ENCODE data around the gene DTX3.
"Not testable (repeated sequence)": the region's sequence is repeated elsewhere in the genome, so short reads cannot be mapped to it uniquely, and the experiment has no call there.

DTX3 gene

GRCh38 chr12:57604454-57604991, at the start of gene DTX3:
DTX3 (plus strand) TSS chr12:57604824; CDS start chr12:57606518, 1,694 bp downstream.
- DNase-seq = peak; percentile 78

GRCh38 chr12:57554897-57555296, 49.7 kb upstream of the DTX3 start:
- DNase-seq = no peak

GRCh38 chr12:57558864-57559263, 45.8 kb upstream of the DTX3 start:
- DNase-seq = no peak

DNA sequence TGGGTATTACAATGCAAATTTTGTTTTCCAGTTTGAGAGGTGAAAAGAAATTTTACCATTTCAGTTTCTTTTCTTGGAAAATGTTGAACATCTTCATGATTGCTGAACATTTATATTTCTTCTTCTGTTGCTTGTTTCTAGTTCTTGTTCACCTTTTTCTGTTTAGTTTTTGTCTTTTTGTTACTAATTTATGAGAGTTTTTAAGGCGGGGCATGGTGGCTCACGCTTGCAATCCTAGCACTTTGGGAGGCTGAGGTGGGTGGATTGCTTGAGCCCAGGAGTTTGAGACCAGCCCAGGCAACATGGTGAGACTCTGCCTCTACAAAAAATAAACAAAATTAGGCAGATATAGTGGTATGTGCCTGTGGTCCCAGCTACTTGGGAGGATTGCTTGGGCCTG, 44.1 kb upstream of the DTX3 start:
- no peak for DNase-seq

DNA sequence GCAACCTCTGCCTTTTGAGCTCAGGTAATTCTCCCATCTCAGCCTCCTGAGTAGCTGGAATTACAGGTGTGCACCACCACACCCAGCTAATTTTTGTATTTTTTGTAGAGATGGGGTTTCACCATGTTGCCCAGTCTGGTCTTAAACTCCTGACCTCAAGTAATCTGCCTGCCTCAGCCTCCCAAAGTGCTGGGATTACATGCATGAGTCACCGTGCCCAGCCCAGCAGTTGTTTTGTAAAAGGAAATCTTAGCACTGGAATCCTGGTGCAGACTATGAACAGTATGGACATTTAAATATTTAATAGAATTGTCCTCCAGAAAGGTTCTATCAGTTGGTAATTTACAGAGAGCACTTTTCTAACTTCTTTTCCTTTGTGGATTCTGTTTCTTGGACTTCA, 43.5 kb upstream of the DTX3 start:
- DNase-seq = not testable (repeated sequence)

DNA sequence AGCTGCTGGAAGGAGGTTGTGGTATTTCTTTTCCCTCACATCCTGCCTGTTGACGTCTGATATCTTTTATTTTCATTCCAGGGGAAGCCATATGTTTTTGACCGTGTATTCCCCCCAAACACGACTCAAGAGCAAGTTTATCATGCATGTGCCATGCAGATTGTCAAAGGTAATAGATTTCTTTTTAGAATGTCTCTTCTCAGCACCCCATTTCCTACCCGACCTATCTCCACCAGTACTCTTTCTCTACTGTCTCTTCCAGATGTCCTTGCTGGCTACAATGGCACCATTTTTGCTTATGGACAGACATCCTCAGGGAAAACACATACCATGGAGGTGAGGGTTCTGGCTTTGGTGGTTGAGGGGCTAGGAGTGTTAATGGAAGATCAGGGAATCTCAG, 41.3 kb upstream of the DTX3 start:
- no peak for DNase-seq

DNA sequence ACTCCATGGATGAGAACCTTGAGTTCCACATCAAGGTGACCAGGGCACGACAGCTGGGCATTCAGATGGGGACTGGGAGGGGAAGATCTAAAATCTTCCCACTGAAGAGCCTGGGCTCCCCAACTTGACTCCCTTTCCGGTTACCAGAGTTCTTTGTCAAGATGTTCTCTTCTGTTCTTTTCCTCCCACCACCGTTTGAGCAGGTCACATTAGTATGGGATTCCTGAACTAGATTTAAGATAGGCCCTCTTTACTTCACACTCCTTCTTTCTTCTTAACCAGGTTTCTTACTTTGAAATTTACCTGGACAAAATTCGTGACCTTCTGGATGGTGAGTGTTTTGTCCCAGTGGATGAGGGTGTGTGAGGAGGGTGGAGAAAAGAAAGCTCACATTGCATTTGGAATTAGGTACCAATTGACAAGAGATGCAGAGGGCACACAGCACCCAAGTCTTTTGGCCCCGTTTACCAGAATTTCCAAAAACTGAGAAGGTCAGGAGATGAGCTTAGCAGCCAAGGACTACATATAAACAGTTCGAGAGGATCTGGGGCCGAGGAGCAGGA, 40.4 kb upstream of the DTX3 start:
- no peak for DNase-seq

- DNase-seq = no peak
Measured at GRCh38 chr12:57568838-57569237, 35.8 kb upstream of the DTX3 start.

DNA sequence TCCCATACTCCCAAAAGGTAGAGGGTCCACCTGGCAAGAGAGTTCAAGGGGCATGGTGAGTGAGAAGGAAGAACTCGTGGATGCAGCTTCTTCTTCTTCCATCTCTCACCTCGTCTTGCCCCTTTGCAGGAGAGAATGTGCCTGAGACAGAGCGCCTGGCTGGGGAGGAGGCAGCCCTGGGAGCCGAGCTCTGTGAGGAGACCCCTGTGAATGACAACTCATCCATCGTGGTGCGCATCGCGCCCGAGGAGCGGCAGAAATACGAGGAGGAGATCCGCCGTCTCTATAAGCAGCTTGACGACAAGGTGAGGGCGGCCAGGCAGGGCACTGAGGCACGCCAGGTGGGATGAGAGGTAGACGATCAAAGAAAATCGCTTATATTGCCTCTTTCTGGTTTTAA, 34.8 kb upstream of the DTX3 start:
- no peak for DNase-seq

- not testable (repeated sequence) for DNase-seq
Measured at GRCh38 chr12:57570438-57570837, 34.2 kb upstream of the DTX3 start.

DNA sequence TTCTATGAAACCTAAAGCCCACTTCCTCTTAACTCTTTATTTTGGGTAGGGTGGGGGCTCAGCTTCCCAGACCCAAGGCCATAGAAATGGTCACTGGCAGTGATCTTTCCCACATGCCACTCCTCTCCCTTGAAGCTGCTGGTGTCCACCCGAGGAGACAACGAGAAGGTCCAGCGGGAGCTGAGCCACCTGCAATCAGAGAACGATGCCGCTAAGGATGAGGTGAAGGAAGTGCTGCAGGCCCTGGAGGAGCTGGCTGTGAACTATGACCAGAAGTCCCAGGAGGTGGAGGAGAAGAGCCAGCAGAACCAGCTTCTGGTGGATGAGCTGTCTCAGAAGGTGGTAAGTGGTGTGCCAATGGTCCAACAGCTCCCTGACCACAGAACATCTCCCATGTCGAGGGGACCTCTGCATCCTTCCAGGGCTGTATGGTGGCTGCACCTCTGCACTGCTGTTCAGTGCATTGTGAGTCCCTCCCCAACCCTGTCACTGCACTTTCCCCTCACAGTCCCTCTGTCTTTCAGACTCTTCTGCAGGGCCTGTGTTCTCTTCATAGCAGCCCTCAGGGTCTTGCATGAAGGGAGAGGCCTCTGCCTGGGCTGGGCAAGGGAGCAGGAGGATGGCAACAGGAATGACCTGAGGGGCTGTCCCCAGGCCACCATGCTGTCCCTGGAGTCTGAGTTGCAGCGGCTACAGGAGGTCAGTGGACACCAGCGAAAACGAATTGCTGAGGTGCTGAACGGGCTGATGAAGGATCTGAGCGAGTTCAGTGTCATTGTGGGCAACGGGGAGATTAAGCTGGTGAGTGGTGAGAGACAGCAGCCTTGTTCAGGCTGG, 32.5 kb upstream of the DTX3 start:
- no peak for DNase-seq

GRCh38 chr12:57574795-57575194, 29.8 kb upstream of the DTX3 start:
- no peak for DNase-seq

DNA sequence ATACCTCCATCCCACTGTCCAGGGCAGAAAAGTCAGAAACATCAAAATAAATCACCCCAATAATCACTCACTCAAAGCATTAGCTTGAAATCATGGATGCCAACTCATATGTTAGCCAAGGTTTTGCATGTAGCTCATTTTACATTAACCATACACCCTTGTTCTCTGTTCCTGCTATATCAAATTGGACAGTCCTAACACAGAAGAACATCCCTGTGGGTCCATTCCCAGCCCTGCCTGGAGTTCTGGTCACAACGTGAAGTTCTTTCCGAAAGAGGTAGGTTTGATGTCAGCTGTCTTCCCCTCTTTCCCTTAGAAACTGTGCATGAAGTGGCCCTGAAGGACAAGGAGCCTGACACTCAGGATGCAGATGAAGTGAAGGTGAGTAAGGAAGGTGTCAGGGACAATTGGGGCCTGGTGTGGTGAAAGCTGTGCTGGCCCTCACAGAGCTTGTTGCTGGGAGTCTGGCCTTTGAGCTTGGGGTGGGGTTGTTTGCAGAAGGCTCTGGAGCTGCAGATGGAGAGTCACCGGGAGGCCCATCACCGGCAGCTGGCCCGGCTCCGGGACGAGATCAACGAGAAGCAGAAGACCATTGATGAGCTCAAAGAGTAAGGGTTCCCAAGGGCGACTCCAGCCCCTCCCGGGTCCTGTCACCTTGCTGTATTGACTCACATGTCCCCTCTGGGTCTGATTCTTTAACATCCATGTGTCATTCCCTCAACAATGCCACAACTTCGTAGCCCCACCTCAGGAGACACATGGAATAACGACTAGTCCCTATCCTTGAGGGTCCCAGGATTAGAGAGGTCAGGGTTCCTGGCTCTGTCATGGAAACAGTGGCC, 28.6 kb upstream of the DTX3 start:
- no peak for DNase-seq

GRCh38 chr12:57576613-57577160, 27.9 kb upstream of the DTX3 start:
- no peak for DNase-seq

GRCh38 chr12:57577981-57578758, 26.5 kb upstream of the DTX3 start:
- DNase-seq = no peak

GRCh38 chr12:57579011-57579410, 25.6 kb upstream of the DTX3 start:
- DNase-seq = no peak

DNA sequence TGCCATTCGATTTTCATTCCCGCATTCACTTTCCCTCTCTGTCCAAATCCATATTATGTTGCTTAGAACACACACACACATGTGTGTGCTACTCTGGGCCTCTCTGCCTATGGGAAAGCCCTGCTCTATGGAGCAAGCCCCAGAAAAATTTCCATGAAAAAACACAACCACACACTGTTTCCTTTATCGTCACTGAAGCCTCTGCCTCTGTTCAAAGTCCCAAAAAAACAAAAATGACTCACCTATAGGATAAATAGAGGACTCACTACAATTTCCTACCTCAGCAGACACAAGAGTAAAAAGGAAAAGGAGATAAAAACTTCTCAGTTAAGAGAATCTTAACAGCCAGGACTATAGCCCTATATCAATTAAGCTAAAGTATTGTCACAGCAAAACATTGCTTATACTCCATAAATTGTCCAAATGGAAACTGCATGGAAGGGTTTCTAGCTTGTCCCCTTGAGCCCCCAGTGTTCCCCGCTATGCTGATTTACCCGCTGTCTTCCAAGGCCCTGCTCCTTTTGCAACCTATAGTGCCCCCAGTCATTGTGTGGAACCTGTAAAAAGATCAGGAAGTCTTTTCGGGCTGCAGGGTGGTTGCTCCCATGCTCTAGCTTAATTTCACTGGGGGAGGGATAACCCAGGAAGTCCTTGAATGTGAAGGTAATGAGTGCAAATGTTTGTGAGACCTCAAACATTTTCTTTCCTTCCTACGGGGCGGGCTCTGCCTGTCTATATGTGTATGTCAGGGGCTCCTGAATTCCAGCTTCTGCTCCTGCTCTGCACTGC, 24.8 kb upstream of the DTX3 start:
- no peak for DNase-seq

DNA sequence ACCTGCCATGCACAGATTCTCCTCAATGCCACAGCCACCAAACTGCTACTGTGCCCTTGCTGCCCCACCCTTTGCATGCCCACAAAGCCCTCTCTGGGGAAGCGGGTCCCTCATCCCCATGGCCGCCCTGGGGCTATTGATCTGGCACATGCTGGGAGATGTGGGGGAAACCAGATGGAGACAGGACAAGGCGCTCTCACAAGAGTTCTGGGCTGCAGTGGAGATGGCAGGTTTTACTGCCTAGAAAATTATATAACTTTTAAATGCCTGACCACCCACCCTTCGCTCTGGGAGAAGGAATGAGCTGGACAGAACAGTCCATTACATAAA, 24.2 kb upstream of the DTX3 start:
- DNase-seq = no peak

DNA sequence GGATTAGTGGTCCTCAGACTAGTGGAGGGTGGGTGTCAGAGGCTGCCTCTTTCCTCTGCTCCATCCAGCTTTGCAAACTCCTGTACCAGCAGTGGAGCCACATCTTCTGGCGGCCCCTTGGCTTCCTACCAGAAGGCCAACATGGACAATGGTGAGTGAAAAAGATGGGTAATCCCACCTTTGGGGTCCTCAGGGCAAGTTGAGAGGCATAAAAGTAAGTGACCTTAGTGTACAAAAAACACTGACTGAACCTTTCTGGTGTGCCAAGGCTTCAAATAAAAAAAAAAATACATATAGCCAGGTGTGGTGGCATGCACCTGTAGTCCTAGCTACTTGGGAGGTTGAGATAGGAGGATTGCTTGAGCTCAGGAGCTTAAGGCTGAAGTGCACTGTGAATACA, 22.8 kb upstream of the DTX3 start:
- DNase-seq = no peak

DNA sequence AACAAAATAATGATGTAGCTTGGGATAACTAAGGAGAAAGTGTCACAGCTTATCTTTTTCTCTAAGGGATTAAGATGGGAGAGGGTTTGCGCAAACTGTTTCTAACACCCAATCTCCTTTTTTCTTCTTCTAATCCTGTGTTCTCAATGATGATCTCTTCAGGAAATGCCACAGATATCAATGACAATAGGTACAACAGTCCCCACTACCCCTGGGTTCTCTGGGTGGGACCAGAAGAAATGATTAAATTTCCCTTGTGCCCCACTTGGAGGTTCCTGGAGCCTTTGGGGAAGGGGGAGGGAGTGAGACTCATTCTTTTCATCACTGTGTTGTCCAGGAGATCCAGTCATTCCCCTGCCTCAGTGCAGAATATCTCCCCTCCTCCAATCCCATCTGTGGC, 22.2 kb upstream of the DTX3 start:
- DNase-seq = no peak

DNA sequence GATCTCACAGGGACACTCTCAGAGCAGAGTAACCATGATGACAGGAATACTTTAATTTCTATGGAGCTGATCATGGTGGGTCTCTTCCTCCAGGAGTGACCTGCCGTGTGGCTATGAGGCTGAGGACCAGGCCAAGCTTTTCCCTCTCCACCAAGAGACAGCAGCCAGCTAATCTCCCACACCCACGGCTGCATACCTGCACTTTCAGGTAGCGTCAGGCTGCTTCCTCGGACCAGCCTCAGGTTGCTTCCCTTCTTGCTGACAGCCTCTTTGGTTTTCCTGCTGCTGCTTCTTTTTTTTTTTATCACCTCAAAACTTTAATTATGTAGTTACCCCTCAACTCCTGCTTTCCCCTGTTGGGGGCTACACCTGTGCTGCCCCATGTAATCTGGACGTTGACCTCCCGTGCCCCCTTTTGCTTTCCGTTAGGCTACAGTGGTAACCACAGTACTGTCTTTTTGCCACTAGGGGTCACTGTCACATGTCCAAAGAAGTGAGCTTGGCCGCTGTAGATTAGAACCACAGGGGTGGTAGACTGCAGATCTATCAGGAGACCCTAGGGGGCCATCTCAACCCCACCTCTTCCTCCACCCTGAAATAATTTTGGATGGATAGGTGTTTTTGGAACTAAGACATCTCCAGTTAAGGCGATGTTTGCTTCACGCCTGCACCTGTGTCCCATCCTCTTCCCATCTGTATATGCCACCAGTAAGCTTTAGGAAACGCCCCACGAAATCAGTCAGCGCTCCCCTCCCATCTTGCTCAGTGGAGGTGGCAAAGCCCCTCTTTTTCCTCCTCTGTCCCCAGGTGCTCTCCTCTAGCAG, 21.4 kb upstream of the DTX3 start:
- peak; percentile 76 for DNase-seq
